ENCODE measurements around the gene SHB. TPM values are rescaled to one million over a fixed set of nuclear protein-coding genes. Genes with fewer than 3 reads are reported as not detected.

Gene SHB
- total RNA-seq, 2 donors from 2014 or later, result 33.9 to 39.9 TPM

DNA sequence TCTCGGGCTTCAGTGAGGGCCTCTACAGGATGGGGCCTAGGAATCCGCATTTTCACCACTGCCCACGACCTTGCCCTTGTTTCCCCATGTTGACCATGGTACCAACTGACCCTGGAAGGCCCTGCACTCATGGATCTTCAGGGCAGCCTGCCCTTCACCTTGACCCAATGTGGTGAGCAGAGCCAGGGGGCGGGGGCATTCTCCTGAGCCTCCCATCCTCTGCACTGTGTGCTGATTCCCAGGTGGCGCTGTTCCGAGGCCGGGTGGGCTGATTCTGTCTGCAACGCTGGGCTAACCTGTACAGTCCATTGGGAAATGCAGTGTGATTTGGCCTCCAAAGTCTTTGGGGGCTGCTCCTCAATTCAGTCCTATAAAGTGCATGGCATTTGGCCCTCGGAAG is 68.7 kb downstream of the SHB start:
- no peak overlapping the region for H3K27ac ChIP-seq
- H3K9me3 ChIP-seq, result no peaks in the 10 kb centered on the region
- TF ChIP-seq, protein P1, sequence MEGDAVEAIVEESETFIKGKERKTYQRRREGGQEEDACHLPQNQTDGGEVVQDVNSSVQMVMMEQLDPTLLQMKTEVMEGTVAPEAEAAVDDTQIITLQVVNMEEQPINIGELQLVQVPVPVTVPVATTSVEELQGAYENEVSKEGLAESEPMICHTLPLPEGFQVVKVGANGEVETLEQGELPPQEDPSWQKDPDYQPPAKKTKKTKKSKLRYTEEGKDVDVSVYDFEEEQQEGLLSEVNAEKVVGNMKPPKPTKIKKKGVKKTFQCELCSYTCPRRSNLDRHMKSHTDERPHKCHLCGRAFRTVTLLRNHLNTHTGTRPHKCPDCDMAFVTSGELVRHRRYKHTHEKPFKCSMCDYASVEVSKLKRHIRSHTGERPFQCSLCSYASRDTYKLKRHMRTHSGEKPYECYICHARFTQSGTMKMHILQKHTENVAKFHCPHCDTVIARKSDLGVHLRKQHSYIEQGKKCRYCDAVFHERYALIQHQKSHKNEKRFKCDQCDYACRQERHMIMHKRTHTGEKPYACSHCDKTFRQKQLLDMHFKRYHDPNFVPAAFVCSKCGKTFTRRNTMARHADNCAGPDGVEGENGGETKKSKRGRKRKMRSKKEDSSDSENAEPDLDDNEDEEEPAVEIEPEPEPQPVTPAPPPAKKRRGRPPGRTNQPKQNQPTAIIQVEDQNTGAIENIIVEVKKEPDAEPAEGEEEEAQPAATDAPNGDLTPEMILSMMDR (IDR thresholded peaks at IDR 0.05), result no peak
- no peaks in the 10 kb centered on the region for H3K36me3 ChIP-seq
- no peaks in the 10 kb centered on the region for H3K27me3 ChIP-seq
- no peak for DNase-seq (ENCODE audit: low spot score)
- peaks cover 0 to 80% of the 10 kb centered on the region in 2 donors for H3K4me1 ChIP-seq
- H3K4me3 ChIP-seq, result no peak overlapping the region

DNA sequence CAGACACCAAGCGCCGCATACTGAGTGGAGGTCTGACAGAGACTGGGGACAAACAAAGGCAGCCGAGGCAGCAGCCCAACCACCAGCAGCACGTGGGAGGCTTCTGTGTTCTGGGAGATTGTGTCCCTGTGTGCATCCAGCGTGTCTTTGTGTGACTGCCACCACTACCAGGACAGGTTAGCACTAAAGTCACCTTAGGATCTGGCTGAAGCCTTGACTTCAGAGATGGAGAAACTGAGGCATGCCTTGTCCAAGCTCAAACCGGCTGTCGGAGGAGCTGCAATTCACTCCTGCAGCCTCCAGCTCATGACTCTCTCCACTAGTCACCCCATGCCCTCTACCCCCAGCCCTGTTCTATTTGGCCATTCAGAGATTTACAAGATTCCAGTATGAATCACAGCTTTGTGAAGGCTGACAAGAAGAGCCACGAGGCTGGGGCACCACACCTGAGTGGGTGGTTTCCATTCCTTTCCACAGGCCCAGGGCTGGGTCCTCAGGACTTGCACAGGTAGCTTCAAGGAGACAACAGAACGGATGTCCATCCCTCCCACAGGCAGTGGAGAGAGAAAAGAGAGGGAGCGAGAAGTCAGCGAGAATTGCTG is 69.3 kb downstream of the SHB start:
- Histone ChIP-seq H3K9me3 (no peaks in the 10 kb centered on the region), H3K36me3 (no peaks in the 10 kb centered on the region), H3K27me3 (no peaks in the 10 kb centered on the region), H3K4me3 (no peak overlapping the region), H3K27ac (no peak overlapping the region), H3K4me1 (peaks cover 0 to 80% of the 10 kb centered on the region in 2 donors)
- TF ChIP-seq, protein P1 (IDR thresholded peaks at IDR 0.05), result no peak
- DNase-seq (ENCODE audit: low spot score), result no peak

DNA sequence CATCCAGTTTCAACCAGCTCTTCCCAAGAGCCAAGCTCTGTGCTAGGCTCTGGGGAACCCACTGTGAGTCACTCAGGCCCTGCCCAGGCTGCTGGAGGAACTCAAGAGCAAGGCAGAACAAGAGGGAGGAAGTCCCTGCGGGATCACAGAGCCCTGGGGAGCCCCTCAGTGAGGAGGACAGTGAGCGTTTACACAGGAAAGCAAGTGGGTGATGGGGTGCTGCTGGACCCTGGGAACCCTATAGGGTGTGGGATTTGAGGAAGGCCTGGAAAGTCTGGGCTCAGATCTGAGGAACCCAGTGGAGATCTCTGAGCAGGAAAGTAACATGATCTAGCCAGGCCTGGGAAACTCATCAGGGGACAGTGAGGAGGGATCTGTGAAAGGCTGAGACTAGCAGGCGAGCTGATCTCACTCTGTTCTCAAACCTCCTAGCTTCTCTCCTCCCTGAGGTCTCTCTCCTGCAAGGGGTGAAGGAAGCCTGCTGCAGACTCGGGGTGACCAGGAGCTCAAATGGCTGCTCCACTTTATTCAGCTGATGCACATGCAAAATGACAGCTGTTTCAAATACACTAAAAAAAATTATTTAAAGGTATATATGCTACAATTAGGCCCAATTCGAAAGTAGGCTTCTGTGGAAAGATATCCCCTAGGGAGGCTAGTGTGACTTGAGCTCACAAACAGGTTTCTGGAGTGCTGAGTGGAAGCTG is 70.0 kb downstream of the SHB start:
- Histone ChIP-seq H3K9me3 (no peaks in the 10 kb centered on the region), H3K36me3 (no peaks in the 10 kb centered on the region), H3K4me1 (peaks cover 0 to 80% of the 10 kb centered on the region in 2 donors), H3K27me3 (no peaks in the 10 kb centered on the region), H3K27ac (peak overlapping the region; percentile 82 to 92), H3K4me3 (no peak overlapping the region)
- TF ChIP-seq, protein P1 (IDR thresholded peaks at IDR 0.05), result no peak
- no peak for DNase-seq (ENCODE audit: low spot score)

DNA sequence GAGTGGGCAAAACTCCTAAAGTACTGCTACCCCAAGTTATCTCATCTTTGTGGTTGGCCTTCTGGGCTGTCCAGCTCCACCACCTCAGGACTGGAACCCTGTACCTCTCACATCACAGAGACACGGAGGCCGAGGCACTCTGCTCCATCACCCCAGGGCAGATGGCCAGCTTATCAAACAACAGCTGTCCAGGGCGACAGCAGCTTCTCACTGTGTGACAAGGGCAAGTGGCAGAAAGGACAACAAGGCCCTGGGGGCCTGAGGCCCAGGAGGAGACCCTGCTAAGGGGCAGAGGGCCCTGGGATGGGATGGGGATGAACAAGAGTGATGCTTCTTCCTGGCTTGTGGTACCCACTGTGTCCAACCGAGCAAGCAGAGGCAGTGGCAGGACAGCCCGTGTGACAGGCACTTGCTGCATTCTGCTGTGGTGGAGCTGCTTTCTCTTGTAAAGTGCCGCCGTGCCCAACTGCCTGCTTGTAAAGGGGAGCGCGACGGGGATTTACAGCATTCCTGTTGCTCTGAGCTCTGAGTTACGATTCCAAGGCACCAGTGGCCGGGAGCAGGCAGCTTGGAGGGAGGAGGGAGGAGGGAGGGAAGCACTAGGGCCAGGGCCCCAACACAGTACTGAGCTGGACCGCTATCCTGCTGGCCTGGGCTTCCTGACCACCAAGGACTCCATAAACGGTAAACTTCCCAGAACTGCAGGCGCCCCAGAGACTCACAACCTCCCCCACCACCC is 71.2 kb downstream of the SHB start:
- peak overlapping the region; percentile 82 to 92 for H3K27ac ChIP-seq
- H3K4me1 ChIP-seq, result peaks cover 0 to 85% of the 10 kb centered on the region in 2 donors
- H3K27me3 ChIP-seq, result no peaks in the 10 kb centered on the region
- H3K9me3 ChIP-seq, result no peaks in the 10 kb centered on the region
- H3K4me3 ChIP-seq, result no peak overlapping the region
- no peaks in the 10 kb centered on the region for H3K36me3 ChIP-seq
- DNase-seq (ENCODE audit: low spot score), result no peak
- TF ChIP-seq, protein P1 (IDR thresholded peaks at IDR 0.05), result no peak

DNA sequence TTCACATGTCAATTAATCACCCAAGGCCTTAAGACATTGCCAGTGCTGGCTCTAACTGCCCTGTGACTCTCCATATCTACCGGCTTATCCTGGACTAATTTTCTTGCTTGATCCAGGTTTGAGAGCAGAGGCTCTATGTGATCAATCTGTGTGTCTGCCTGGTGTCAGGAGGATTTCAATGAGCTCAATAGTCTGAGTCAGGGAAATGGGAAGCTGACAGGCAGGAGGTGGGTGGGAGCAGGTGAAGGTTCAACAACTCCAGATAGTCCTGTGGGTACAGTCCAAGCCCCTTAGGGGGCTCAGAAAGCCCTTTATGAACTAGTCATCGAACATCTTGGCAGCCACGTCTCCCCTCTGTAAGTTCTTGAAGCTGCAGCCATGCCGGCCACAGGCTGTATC is 72.2 kb downstream of the SHB start:
- no peaks in the 10 kb centered on the region for H3K9me3 ChIP-seq
- no peaks in the 10 kb centered on the region for H3K27me3 ChIP-seq
- no peak for DNase-seq (ENCODE audit: low spot score)
- TF ChIP-seq, protein P1 (IDR thresholded peaks at IDR 0.05), result no peak
- H3K36me3 ChIP-seq, result no peaks in the 10 kb centered on the region
- peak overlapping the region; percentile 82 to 92 for H3K27ac ChIP-seq
- H3K4me1 ChIP-seq, result peaks cover 0 to 86% of the 10 kb centered on the region in 2 donors
- no peak overlapping the region for H3K4me3 ChIP-seq
